Measurements from ENCODE around the gene ARID4B. TPM values are rescaled to one million over a fixed set of nuclear protein-coding genes. Genes with fewer than 3 reads are reported as not detected.

Gene ARID4B
- total RNA-seq, 1 experiment from 2014 or later: 34.0 TPM

DNA sequence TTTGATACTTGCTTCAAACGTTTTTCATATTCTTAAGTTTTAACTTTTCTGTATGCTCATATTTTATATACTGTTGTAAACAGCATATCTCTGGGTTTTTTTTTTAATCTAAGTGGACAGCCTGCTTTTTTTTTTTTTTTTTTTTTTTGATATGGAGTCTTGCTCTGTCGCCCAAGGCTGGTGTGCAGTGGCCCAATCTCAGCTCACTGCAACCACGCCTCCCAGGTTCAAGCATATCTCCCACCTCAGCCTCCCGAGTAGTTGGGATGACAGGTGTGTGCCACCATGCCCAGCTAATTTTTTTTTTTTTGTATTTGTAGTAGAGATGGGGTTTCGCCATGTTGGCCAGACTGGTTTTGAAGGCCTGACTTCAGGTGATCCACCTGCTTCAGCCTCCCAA lies 40.4 kb upstream of the ARID4B start:
- Histone ChIP-seq H3K27me3 (ENCODE audit: insufficient read depth, low read length) (no peaks in the 10 kb centered on the region), H3K27ac (ENCODE audit: insufficient read length, low read depth, low read length) (no peak overlapping the region), H4K91ac (ENCODE audit: insufficient read length, low read depth, low read length) (no peak overlapping the region), H3K18ac (ENCODE audit: insufficient read length, low read depth, low read length) (no peak overlapping the region), H4K5ac (ENCODE audit: insufficient read length, low read depth, low read length) (no peak overlapping the region), H3K4me2 (ENCODE audit: insufficient read depth, insufficient read length, low read length) (peak overlapping the region; percentile 57), H3T11ph (ENCODE audit: low read length) (no peak overlapping the region), H3K4ac (ENCODE audit: low read depth, low read length) (no peak overlapping the region), H3K79me2 (ENCODE audit: insufficient read depth, low read length) (peaks cover 7% of the 10 kb centered on the region; the same call in 1 of the 2 replicates), H3K9ac (ENCODE audit: extremely low read depth, insufficient read length, low read length) (peak overlapping the region; percentile 74), H2BK20ac (ENCODE audit: low read depth, low read length, poor library complexity, severe bottlenecking) (no peak overlapping the region), H3K14ac (ENCODE audit: insufficient read depth, low read length) (no peak overlapping the region), H2AFZ (ENCODE audit: low read length) (no peak overlapping the region), H3K23ac (ENCODE audit: insufficient read length, low read depth, low read length) (no peak overlapping the region), H3K23me2 (ENCODE audit: insufficient read length, low read depth, low read length, poor library complexity, severe bottlenecking) (no peaks in the 10 kb centered on the region), H3K56ac (ENCODE audit: insufficient read length, low read depth, low read length) (no peak overlapping the region), H2BK5ac (ENCODE audit: insufficient read length, low read length) (no peak overlapping the region), H4K8ac (replicated peaks; ENCODE audit: insufficient read length, low read depth, low read length) (no peak overlapping the region), H2BK15ac (ENCODE audit: low read depth, low read length) (no peak overlapping the region), H2AK5ac (ENCODE audit: insufficient read length, low read length) (no peak overlapping the region), H3K79me1 (ENCODE audit: insufficient read depth, low read depth, low read length, poor library complexity, severe bottlenecking) (peaks cover 3% of the 10 kb centered on the region), H4K20me1 (ENCODE audit: control insufficient read depth, insufficient read depth, insufficient read length) (no peaks in the 10 kb centered on the region), H2BK12ac (ENCODE audit: insufficient read length, low read depth, low read length) (no peak overlapping the region), H3K4me1 (ENCODE audit: insufficient read depth, low read length) (no peaks in the 10 kb centered on the region; the same call in 1 of the 2 replicates), H3K9me3 (ENCODE audit: control insufficient read depth, low read depth, low read length) (no peaks in the 10 kb centered on the region), H2BK120ac (ENCODE audit: low read depth, low read length, poor library complexity, severe bottlenecking) (no peak overlapping the region)
- WGBS (ENCODE audit: extremely low coverage, insufficient read length, low lambda C conversion rate): no CpG with 5 or more reads among the region's 5 CpGs
- Mint-ChIP-seq H3K4me1 (peaks cover 15 to 16% of the 10 kb centered on the region in 2 experiments), H3K9me3 (no peaks in the 10 kb centered on the region), H3K27me3 (ENCODE audit: low read depth) (no peaks in the 10 kb centered on the region), H3K4me3 (peak overlapping the region; percentile 92 to 96), H3K36me3 (ENCODE audit: insufficient read depth in 1 of 3, low read depth in 3 of 3) (peaks cover 10 to 24% (median 14%) of the 10 kb centered on the region in 3 experiments; a peak in 6 of 7 replicates), H3K27ac (peak overlapping the region in 1 of 3 experiments; percentile 70; a peak in 2 of 7 replicates)
- no peak for DNase-seq
- TF ChIP-seq, protein P1, sequence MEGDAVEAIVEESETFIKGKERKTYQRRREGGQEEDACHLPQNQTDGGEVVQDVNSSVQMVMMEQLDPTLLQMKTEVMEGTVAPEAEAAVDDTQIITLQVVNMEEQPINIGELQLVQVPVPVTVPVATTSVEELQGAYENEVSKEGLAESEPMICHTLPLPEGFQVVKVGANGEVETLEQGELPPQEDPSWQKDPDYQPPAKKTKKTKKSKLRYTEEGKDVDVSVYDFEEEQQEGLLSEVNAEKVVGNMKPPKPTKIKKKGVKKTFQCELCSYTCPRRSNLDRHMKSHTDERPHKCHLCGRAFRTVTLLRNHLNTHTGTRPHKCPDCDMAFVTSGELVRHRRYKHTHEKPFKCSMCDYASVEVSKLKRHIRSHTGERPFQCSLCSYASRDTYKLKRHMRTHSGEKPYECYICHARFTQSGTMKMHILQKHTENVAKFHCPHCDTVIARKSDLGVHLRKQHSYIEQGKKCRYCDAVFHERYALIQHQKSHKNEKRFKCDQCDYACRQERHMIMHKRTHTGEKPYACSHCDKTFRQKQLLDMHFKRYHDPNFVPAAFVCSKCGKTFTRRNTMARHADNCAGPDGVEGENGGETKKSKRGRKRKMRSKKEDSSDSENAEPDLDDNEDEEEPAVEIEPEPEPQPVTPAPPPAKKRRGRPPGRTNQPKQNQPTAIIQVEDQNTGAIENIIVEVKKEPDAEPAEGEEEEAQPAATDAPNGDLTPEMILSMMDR (conservative IDR thresholded peaks at IDR 0.05): no peak

Data from H9 (cell line).